MM.1S (cell line): Measurements from ENCODE around the gene HNRNPD.

ENCODE experiments used
- DNase-seq: peaks from one replicate; pipeline ENCODE4 v3.0.0-alpha.2; 2015
- H2AFZ ChIP-seq: fragments of 300-600 bp; sonication (generic); 2 replicates; pipeline ENCODE4 v1.6.0; 2016; ENCODE audit warnings: antibody characterized with exemption, low read length
- H3F3A ChIP-seq: fragments of 300-600 bp; sonication (generic); 2 replicates; pipeline ENCODE4 v1.6.1; 2016; ENCODE audit warnings: mild to moderate bottlenecking, antibody characterized with exemption, low read length, moderate library complexity, mixed read lengths; ENCODE audit not compliant: insufficient read depth
- H3K27ac ChIP-seq: fragments of 300-600 bp; sonication (generic); 2 replicates; pipeline ENCODE4 v1.5.1; 2016; ENCODE audit warnings: mild to moderate bottlenecking, low read length
- H3K27me3 ChIP-seq: fragments of 300-600 bp; sonication (generic); replicated peaks from 2 replicates; pipeline ENCODE4 v1.6.0; 2016; ENCODE audit warnings: low read length; ENCODE audit not compliant: insufficient read depth
- H3K36me3 ChIP-seq: fragments of 300-600 bp; sonication (generic); replicated peaks from 2 replicates; pipeline ENCODE4 v1.6.1; 2016; ENCODE audit warnings: mild to moderate bottlenecking, low read length, mixed read lengths; ENCODE audit not compliant: insufficient read depth
- H3K4me1 ChIP-seq: fragments of 300-600 bp; sonication (generic); 2 replicates; pipeline ENCODE4 v1.6.1; 2016; ENCODE audit warnings: low read length, mixed read lengths
- H3K4me2 ChIP-seq: fragments of 300-600 bp; sonication (generic); 2 replicates; pipeline ENCODE4 v1.6.0; 2016; ENCODE audit warnings: low read depth, low read length
- H3K4me3 ChIP-seq: fragments of 300-600 bp; sonication (generic); 2 replicates; pipeline ENCODE4 v1.5.1; 2016; ENCODE audit warnings: low read length, mixed read lengths
- H3K79me2 ChIP-seq: fragments of 300-600 bp; sonication (generic); 2 replicates; pipeline ENCODE4 v1.6.1; 2016; ENCODE audit warnings: mixed run types, low read length, mixed read lengths
- H3K9ac ChIP-seq: fragments of 300-600 bp; sonication (generic); 2 replicates; pipeline ENCODE4 v1.6.1; 2016; ENCODE audit warnings: low read length, mixed read lengths
- H3K9me2 ChIP-seq: fragments of 300-600 bp; sonication (generic); replicated peaks from 2 replicates; pipeline ENCODE4 v1.6.1; 2016; ENCODE audit warnings: mild to moderate bottlenecking, low read length, mixed read lengths; ENCODE audit not compliant: insufficient read depth
- H3K9me3 ChIP-seq: fragments of 300-600 bp; sonication (generic); replicated peaks from 2 replicates; pipeline ENCODE4 v1.6.1; 2016; ENCODE audit warnings: mild to moderate bottlenecking, low read length, mixed read lengths; ENCODE audit not compliant: insufficient read depth
- H4K20me1 ChIP-seq: fragments of 300-600 bp; sonication (generic); 2 replicates; pipeline ENCODE4 v1.6.1; 2016; ENCODE audit warnings: mild to moderate bottlenecking, low read length, moderate library complexity, mixed read lengths; ENCODE audit not compliant: insufficient read depth
- EZH2 ChIP-seq: fragments of 300-600 bp; sonication (generic); optimal IDR thresholded peaks from 2 replicates; pipeline ENCODE3; 2017; ENCODE audit warnings: low read depth, mild to moderate bottlenecking, antibody characterized with exemption, low read length, mixed read lengths
- EZH2phosphoT487 ChIP-seq: fragments of 300-600 bp; sonication (generic); IDR thresholded peaks from 2 replicates; pipeline ENCODE4 v1.6.1; 2018; ENCODE audit warnings: antibody characterized with exemption, low read length
- TF ChIP-seq, protein P1 (sequence below): fragments of 300-600 bp; sonication (generic); IDR thresholded peaks from 2 replicates; pipeline ENCODE4 v1.5.1; 2016; ENCODE audit warnings: antibody characterized with exemption, low read length, mixed read lengths

Gene HNRNPD

DNA sequence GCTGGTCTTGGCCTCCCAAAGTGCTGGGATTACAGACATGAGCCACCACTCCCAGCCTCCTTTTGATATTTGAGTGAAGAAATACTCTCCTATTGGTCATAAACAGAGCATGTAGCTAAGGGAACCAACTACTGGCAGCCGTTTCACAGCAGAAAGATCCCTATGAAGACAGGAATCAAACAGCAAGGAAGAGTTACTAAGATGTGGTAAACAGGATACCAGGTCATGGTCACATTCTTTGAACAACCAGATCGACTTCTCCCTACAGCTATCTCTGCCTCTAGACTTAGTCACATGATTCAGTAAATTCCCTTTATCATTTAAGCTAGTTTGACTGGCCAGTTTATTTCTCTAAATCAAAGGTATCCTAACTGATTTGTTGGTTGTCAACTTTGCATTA is 9.0 kb upstream of the HNRNPD start:
- no peaks in the 10 kb centered on the region for H3K9me3 ChIP-seq
- no peaks in the 10 kb centered on the region for H3F3A ChIP-seq

DNA sequence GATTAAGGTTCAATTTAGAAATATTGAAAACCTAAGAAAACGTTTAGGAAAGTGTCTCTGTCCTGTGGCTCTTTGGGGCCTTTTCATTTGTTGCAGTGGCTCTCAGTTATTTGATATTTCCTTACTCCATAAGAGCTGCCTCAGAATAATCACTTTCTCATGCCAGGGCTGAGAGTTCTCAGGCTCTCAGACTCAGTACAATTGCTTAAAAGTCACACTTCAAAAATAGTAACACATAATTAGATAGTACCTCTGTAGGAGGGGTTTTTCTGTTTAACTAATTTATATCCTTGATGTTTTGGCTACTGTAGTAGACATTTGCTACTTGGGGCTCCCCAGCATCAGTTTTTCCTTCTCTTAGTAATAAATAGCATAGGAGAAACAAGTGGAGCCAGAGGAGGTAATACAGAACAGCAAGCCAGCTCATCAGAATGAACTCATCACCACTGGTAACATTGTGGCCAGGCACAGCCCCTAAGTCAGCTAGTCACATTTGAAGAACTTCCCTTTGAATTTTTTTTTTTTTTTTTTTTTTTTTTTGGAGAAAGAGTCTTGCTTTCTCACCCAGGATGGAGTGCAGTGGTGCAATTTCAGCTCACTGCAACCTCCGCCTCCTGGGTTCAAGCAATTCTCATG is 8.0 kb upstream of the HNRNPD start:
- no peaks in the 10 kb centered on the region for H3K9me3 ChIP-seq
- H3K9ac ChIP-seq = no peak overlapping the region

More for the DNA sequence above, 9.0 kb upstream of the HNRNPD start:
- Histone ChIP-seq H3K9me2 (no peaks in the 10 kb centered on the region), H3K4me3 (no peak overlapping the region), H4K20me1 (no peaks in the 10 kb centered on the region), H3K4me2 (no peak overlapping the region), H3K27ac (no peak overlapping the region), H2AFZ (no peak overlapping the region), H3K4me1 (no peaks in the 10 kb centered on the region), H3K36me3 (no peaks in the 10 kb centered on the region), H3K79me2 (no peaks in the 10 kb centered on the region), H3K27me3 (no peaks in the 10 kb centered on the region), H3K9ac (no peak overlapping the region)
- TF ChIP-seq EZH2 = no peak
- TF ChIP-seq, protein P1, sequence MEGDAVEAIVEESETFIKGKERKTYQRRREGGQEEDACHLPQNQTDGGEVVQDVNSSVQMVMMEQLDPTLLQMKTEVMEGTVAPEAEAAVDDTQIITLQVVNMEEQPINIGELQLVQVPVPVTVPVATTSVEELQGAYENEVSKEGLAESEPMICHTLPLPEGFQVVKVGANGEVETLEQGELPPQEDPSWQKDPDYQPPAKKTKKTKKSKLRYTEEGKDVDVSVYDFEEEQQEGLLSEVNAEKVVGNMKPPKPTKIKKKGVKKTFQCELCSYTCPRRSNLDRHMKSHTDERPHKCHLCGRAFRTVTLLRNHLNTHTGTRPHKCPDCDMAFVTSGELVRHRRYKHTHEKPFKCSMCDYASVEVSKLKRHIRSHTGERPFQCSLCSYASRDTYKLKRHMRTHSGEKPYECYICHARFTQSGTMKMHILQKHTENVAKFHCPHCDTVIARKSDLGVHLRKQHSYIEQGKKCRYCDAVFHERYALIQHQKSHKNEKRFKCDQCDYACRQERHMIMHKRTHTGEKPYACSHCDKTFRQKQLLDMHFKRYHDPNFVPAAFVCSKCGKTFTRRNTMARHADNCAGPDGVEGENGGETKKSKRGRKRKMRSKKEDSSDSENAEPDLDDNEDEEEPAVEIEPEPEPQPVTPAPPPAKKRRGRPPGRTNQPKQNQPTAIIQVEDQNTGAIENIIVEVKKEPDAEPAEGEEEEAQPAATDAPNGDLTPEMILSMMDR = no peak
- TF ChIP-seq EZH2phosphoT487 = no peak
- DNase-seq = no peak

GRCh38 chr4:82381235-82381634 is 7.4 kb upstream of the HNRNPD start:
- Histone ChIP-seq H3K9me2 (no peaks in the 10 kb centered on the region), H4K20me1 (no peaks in the 10 kb centered on the region), H3K27me3 (no peaks in the 10 kb centered on the region), H3K4me2 (no peak overlapping the region), H3K79me2 (peaks cover 4% of the 10 kb centered on the region), H2AFZ (no peak overlapping the region), H3K27ac (no peak overlapping the region), H3K9ac (no peak overlapping the region), H3F3A (no peaks in the 10 kb centered on the region), H3K4me1 (no peaks in the 10 kb centered on the region), H3K36me3 (no peaks in the 10 kb centered on the region), H3K9me3 (no peaks in the 10 kb centered on the region), H3K4me3 (no peak overlapping the region)
- no peak for DNase-seq
- TF ChIP-seq, protein P1 = no peak
- TF ChIP-seq EZH2phosphoT487 (no peak), EZH2 (no peak)

More for the DNA sequence above, 8.0 kb upstream of the HNRNPD start:
- no peak overlapping the region for H3K4me2 ChIP-seq
- H3K9me2 ChIP-seq = no peaks in the 10 kb centered on the region
- no peaks in the 10 kb centered on the region for H3K79me2 ChIP-seq
- no peaks in the 10 kb centered on the region for H3F3A ChIP-seq
- no peak overlapping the region for H3K27ac ChIP-seq
- no peaks in the 10 kb centered on the region for H4K20me1 ChIP-seq
- no peaks in the 10 kb centered on the region for H3K36me3 ChIP-seq
- H3K4me3 ChIP-seq = no peak overlapping the region
- H2AFZ ChIP-seq = no peak overlapping the region
- no peaks in the 10 kb centered on the region for H3K4me1 ChIP-seq
- H3K27me3 ChIP-seq = no peaks in the 10 kb centered on the region
- no peak for TF ChIP-seq EZH2phosphoT487
- TF ChIP-seq, protein P1 = no peak
- no peak for TF ChIP-seq EZH2
- DNase-seq = no peak
